ENCODE data around the gene FDXACB1.

The FDXACB1 gene

GRCh38 chr11:111841370-111842053, 37.5 kb downstream of the FDXACB1 start:
- peak; percentile 83 to 87 for DNase-seq

- no peak for DNase-seq
Measured at GRCh38 chr11:111840143-111840542, 38.8 kb downstream of the FDXACB1 start.

- DNase-seq = no peak
Measured at GRCh38 chr11:111838054-111838453, 40.9 kb downstream of the FDXACB1 start.

- no peak for DNase-seq
Measured at GRCh38 chr11:111837366-111837891, 41.5 kb downstream of the FDXACB1 start.

GRCh38 chr11:111836721-111837120, 42.2 kb downstream of the FDXACB1 start:
- DNase-seq = no peak

- no peak for DNase-seq
Measured at GRCh38 chr11:111836162-111836561, 42.8 kb downstream of the FDXACB1 start.

GRCh38 chr11:111835665-111836064, 43.3 kb downstream of the FDXACB1 start:
- no peak for DNase-seq

GRCh38 chr11:111834432-111835163, 44.4 kb downstream of the FDXACB1 start:
- no peak for DNase-seq

- DNase-seq = no peak
Measured at GRCh38 chr11:111833524-111833923, 45.4 kb downstream of the FDXACB1 start.

- no peak for DNase-seq
Measured at GRCh38 chr11:111829185-111829968, 49.6 kb downstream of the FDXACB1 start.

GRCh38 chr11:111826322-111826950, 52.5 kb downstream of the FDXACB1 start:
- no peak for DNase-seq

Measured in activated CD4-positive, alpha-beta T cell treated with anti-CD3 and anti-CD28 coated beads, Interleukin-2, amount 50 U/mL, for 4 hours (primary cell).